OCI-LY3 (cell line): ENCODE data around the gene CHD2.

Experiments
- H2AFZ ChIP-seq: fragments of 200-600, 300-600 bp; shearing (Covaris generic); 2 replicates; pipeline ENCODE4 v1.6.0; 2014; ENCODE audit warnings: antibody characterized with exemption, low read depth, low read length
- H3K27ac ChIP-seq: fragments of 200-600, 300-600 bp; sonication (generic); 2 replicates; pipeline ENCODE4 v1.5.1; 2014; ENCODE audit warnings: mild to moderate bottlenecking, low read length, moderate library complexity, mixed read lengths
- H3K27me3 ChIP-seq: fragments of 200-600, 300-600 bp; sonication (generic); 2 replicates; pipeline ENCODE4 v1.6.1; 2014; ENCODE audit warnings: low read depth, low read length, mixed read lengths
- H3K36me3 ChIP-seq: fragments of 200-600, 300-600 bp; sonication (generic); replicated peaks from 2 replicates; pipeline ENCODE3; 2014; ENCODE audit warnings: low read depth, low read length, mixed read lengths
- H3K4me1 ChIP-seq: fragments of 300-600, 200-600 bp; sonication (generic); 2 replicates; pipeline ENCODE4 v1.6.1; 2014; ENCODE audit warnings: low read length, mixed read lengths
- H3K4me2 ChIP-seq: fragments of 200-600, 300-600 bp; sonication (generic); 2 replicates; pipeline ENCODE4 v1.6.1; 2014; ENCODE audit warnings: low read length, mixed read lengths
- H3K4me3 ChIP-seq: fragments of 300-600, 200-600 bp; sonication (generic); 2 replicates; pipeline ENCODE4 v1.5.1; 2014; ENCODE audit warnings: antibody characterized with exemption, mild to moderate bottlenecking, low read length, moderate library complexity
- H3K79me2 ChIP-seq: fragments of 300-600, 200-600 bp; shearing (Covaris generic); 2 replicates; pipeline ENCODE4 v1.6.1; 2014; ENCODE audit warnings: mild to moderate bottlenecking, low read length, mixed read lengths
- H3K9ac ChIP-seq: fragments of 300-600, 200-600 bp; shearing (Covaris generic); 2 replicates; pipeline ENCODE4 v1.6.0; 2014; ENCODE audit warnings: mild to moderate bottlenecking, low read length, moderate library complexity
- H3K9me3 ChIP-seq: fragments of 200-600, 300-600 bp; shearing (Covaris generic); 2 replicates; pipeline ENCODE4 v1.6.1; 2014; ENCODE audit warnings: low read length, mixed read lengths; ENCODE audit not compliant: insufficient read depth
- H4K20me1 ChIP-seq: fragments of 200-600, 300-600 bp; sonication (generic); 2 replicates; pipeline ENCODE4 v1.6.1; 2016; ENCODE audit warnings: low read length, mixed read lengths; ENCODE audit not compliant: insufficient read depth
- CTCF ChIP-seq: fragments of 200-600, 300-600 bp; sonication (generic); IDR thresholded peaks from 2 replicates; pipeline ENCODE4 v1.5.1; 2014; ENCODE audit warnings: antibody characterized with exemption, low read length, low read depth
- EZH2phosphoT487 ChIP-seq: fragments of 200-600 bp; shearing (Covaris generic); IDR thresholded peaks from 2 replicates; pipeline ENCODE4 v1.6.1; 2018; ENCODE audit warnings: antibody characterized with exemption, mixed run types, low read depth

The CHD2 gene

DNA sequence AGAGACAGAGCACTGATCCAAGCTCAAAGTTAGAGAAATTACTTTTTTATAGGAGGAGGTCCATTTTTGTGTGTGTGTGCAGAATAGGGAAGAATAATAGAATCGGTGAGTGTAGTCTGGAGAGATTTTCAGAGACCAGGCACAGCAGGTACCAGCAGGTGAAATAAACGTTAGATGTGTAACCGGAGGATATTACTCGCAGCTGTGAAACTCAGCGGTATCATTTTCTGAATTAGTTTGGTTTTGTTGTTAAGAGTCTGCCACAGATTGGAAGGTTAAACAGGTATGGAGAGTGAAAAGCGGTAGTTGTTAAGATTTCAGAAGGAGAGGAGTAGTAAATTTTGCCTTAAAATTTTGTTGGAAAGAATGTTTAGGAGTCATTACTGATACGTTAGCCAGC, 119.0 kb downstream of the CHD2 start:
- Histone ChIP-seq H4K20me1 (peaks cover 39% of the 10 kb centered on the region), H3K27me3 (no peaks in the 10 kb centered on the region), H3K4me1 (no peaks in the 10 kb centered on the region), H3K36me3 (peaks cover 90% of the 10 kb centered on the region), H3K4me3 (no peak overlapping the region), H3K79me2 (peaks cover 27% of the 10 kb centered on the region), H2AFZ (no peak overlapping the region), H3K4me2 (no peak overlapping the region), H3K9ac (no peak overlapping the region), H3K27ac (no peak overlapping the region), H3K9me3 (no peaks in the 10 kb centered on the region)
- TF ChIP-seq CTCF = no peak
- TF ChIP-seq EZH2phosphoT487 = no peak

DNA sequence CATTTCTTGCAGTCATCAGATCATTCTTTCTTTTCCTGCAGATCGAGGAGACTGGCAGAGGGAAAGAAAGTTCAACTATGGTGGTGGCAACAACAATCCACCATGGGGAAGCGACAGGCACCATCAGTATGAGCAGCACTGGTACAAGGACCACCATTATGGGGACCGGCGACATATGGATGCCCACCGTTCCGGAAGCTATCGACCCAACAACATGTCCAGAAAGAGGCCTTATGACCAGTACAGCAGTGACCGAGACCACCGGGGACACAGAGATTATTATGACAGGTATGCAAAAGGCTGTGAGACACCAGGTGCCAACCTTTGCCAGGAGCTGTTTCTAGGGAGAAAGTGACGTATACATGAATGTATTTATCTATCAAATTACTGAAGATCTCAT, 119.8 kb downstream of the CHD2 start:
- Histone ChIP-seq H3K4me3 (no peak overlapping the region), H3K79me2 (peaks cover 27% of the 10 kb centered on the region), H3K4me2 (no peak overlapping the region), H3K9me3 (no peaks in the 10 kb centered on the region), H3K27ac (no peak overlapping the region), H2AFZ (no peak overlapping the region), H3K4me1 (no peaks in the 10 kb centered on the region), H3K27me3 (no peaks in the 10 kb centered on the region), H3K36me3 (peaks cover 90% of the 10 kb centered on the region), H4K20me1 (peaks cover 44% of the 10 kb centered on the region), H3K9ac (no peak overlapping the region)
- TF ChIP-seq CTCF = no peak
- no peak for TF ChIP-seq EZH2phosphoT487

DNA sequence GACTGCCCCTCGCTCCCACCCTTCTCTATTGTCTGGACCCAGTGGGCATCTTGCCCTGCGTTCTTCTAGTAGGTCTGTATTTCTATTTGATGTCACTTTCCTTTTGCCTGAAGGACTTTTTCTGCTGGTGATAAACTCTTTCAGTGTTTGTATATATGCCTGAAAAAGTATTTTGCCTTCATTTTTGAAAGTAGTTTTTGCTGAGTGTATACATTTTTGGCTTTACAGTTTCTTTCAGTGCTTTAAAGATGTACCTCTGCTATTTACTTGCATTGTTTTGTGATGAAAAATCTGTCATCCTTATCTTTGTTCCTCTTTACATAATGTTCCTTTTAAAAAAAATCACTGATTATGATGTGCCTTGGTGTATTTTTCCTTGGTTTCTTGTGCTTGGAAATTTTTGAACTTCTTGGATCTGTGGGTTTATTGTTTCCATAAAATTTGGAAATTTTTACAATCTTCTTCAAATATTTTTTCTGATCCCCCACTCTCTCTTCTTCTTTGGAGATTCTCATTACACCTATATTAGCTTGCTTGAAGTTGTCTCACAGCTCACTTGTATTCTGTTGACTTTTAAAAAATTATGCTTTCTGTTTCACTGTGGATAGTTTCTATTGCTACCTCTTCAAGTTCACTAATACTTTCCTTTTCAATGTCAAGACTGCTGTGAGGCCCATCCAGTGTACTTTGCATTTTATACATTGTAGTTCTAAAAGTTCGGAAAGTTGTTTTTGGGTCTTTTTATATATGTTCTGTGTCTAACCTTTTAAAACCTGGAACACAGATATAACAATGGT, 121.0 kb downstream of the CHD2 start:
- H3K27me3 ChIP-seq = no peaks in the 10 kb centered on the region
- no peaks in the 10 kb centered on the region for H3K4me1 ChIP-seq
- H3K79me2 ChIP-seq = peaks cover 27% of the 10 kb centered on the region
- no peak overlapping the region for H2AFZ ChIP-seq
- no peak overlapping the region for H3K27ac ChIP-seq
- H3K36me3 ChIP-seq = peaks cover 91% of the 10 kb centered on the region
- no peak overlapping the region for H3K9ac ChIP-seq
- no peaks in the 10 kb centered on the region for H3K9me3 ChIP-seq
- TF ChIP-seq CTCF (no peak), EZH2phosphoT487 (no peak)
- no peak overlapping the region for H3K4me3 ChIP-seq
- no peak overlapping the region for H3K4me2 ChIP-seq
- peaks cover 50% of the 10 kb centered on the region for H4K20me1 ChIP-seq

DNA sequence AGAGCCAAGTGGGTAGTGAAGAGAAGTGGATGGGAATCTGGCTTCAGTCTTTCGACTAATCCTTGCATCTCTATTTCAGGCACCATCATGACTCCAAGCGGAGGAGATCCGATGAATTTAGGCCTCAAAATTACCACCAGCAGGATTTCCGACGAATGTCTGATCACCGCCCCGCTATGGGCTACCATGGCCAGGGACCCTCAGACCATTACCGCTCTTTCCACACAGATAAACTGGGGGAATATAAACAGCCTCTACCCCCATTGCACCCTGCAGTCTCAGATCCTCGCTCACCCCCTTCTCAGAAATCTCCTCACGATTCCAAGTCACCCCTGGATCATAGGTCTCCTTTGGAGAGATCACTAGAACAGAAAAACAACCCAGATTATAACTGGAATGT, 124.2 kb downstream of the CHD2 start:
- peaks cover 27% of the 10 kb centered on the region for H3K79me2 ChIP-seq
- no peak overlapping the region for H3K4me3 ChIP-seq
- H3K4me1 ChIP-seq = no peaks in the 10 kb centered on the region
- no peak overlapping the region for H3K9ac ChIP-seq
- H4K20me1 ChIP-seq = peaks cover 75% of the 10 kb centered on the region
- no peak overlapping the region for H3K4me2 ChIP-seq
- no peak overlapping the region for H3K27ac ChIP-seq
- H2AFZ ChIP-seq = no peak overlapping the region
- H3K9me3 ChIP-seq = no peaks in the 10 kb centered on the region
- no peaks in the 10 kb centered on the region for H3K27me3 ChIP-seq
- peaks cover 89% of the 10 kb centered on the region for H3K36me3 ChIP-seq
- TF ChIP-seq CTCF = no peak
- no peak for TF ChIP-seq EZH2phosphoT487
